ENCODE results near the gene SNTG2. TPM values are rescaled to one million over a fixed set of nuclear protein-coding genes. Genes with fewer than 3 reads are reported as not detected.

Gene SNTG2
- total and polyA plus RNA-seq, 12 donors = 0.26 to 4.3 (median 0.72) TPM; not detected in 1

DNA sequence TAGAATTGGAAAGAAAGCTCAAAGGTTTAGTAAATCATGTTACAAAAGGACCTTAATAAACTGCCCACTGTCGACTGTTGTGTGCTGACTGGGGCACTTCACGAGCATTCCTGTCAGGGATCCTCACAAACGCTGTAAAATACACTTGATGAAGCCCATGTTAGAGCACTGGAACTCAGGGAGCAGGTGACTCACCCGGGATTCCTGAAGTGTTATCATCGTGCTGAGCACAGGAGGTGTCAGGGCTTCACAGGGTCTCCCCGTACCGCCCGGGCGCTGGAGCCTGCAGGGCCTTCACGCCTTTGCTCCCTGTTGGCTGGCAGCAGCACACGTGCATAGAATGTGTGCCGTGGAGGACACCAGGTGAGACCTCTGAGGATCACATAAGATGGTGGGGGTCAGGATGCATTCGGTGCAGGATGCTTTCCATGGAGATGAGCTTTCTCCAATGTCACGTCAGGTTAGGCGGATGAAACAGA, 187.3 kb downstream of the SNTG2 start:
- H3K4me3 ChIP-seq = no peak overlapping the region
- H3K9me3 ChIP-seq (replicated peaks in 1 of 3) = no peaks in the 10 kb centered on the region
- H3K27ac ChIP-seq = no peak overlapping the region
- no peaks in the 10 kb centered on the region for H3K27me3 ChIP-seq
- no peaks in the 10 kb centered on the region for H3K36me3 ChIP-seq (replicated peaks in 1 of 2)
- 62 to 71% (median 68%) methylated on average over 10 to 15 of the region's 15 CpGs for WGBS, 4 donors
- intact Hi-C loops (cut with DNase I) = no loop called here
- no peak for DNase-seq
- no peaks in the 10 kb centered on the region for H3K4me1 ChIP-seq (replicated peaks in 1 of 2)
- TF ChIP-seq POLR2A (IDR thresholded peaks at IDR 0.05) = no peak
- TF ChIP-seq, protein P1, sequence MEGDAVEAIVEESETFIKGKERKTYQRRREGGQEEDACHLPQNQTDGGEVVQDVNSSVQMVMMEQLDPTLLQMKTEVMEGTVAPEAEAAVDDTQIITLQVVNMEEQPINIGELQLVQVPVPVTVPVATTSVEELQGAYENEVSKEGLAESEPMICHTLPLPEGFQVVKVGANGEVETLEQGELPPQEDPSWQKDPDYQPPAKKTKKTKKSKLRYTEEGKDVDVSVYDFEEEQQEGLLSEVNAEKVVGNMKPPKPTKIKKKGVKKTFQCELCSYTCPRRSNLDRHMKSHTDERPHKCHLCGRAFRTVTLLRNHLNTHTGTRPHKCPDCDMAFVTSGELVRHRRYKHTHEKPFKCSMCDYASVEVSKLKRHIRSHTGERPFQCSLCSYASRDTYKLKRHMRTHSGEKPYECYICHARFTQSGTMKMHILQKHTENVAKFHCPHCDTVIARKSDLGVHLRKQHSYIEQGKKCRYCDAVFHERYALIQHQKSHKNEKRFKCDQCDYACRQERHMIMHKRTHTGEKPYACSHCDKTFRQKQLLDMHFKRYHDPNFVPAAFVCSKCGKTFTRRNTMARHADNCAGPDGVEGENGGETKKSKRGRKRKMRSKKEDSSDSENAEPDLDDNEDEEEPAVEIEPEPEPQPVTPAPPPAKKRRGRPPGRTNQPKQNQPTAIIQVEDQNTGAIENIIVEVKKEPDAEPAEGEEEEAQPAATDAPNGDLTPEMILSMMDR (IDR thresholded peaks at IDR 0.05) = no peak

DNA sequence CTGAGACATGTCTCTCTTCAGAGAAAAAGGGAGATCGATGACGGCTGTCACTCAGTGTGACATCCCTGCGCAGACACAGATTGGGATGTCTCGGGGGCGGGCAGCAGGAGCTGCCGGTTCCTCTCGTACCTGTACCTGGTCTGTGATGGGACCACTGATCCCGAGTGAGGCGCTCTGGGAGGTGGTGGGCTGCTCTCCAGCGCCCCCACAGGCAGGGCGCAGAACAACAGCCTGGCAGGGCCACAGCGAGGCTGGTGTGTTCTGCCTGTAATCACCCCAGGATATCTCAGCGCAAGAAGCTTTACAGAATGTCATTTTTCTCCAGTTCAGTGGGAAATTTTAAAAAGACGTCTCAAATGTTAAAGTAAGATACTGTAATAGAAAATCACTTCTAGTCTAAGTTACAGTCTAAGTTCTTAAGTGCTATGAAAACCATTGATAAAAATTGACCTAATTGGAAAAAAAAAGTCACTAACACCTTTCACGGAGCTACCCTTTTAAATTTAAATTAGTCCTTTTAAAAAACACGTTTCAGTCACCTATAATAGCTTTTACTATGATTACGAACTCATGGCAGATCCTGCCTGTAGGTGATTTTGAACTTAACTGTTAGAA, 189.8 kb downstream of the SNTG2 start:
- no peak overlapping the region for H3K27ac ChIP-seq
- TF ChIP-seq, protein P1 (IDR thresholded peaks at IDR 0.05) = peak; percentile 48 to 87 (median 64)
- TF ChIP-seq POLR2A (IDR thresholded peaks at IDR 0.05) = no peak

DNA sequence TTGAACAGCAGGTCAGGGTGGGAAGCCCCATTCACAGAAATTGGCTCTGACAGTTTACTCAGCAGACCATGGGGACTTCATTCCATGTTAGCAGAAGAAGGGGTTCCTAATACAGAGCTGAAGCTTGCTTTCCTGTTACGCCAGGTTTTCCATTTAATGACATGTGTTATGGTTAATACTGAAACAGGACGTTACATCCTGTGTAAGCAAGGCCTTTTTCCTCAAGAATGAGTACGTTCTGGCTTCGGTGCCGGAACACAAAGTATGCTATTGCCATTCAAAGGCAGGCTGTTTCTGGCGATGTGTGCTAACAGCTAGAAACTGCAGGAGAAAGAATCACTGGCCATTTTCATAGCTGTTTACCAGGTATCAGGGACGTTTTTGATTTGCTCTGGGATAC, 190.4 kb downstream of the SNTG2 start:
- TF ChIP-seq, protein P1 (IDR thresholded peaks at IDR 0.05) = no peak
- TF ChIP-seq POLR2A (IDR thresholded peaks at IDR 0.05) = no peak

More for the DNA sequence above, 189.8 kb downstream of the SNTG2 start:
- Histone ChIP-seq H3K27me3 (no peaks in the 10 kb centered on the region), H3K4me1 (replicated peaks in 1 of 2) (no peaks in the 10 kb centered on the region), H3K4me3 (no peak overlapping the region), H3K36me3 (replicated peaks in 1 of 2) (no peaks in the 10 kb centered on the region), H3K9me3 (replicated peaks in 1 of 3) (no peaks in the 10 kb centered on the region)
- 32 to 39% (median 32%) methylated on average over 11 to 17 of the region's 17 CpGs for WGBS, 4 donors
- DNase-seq = peak in 4 of 7 donors; percentile 21 to 36 (median 28)
- intact Hi-C loops (cut with DNase I) = no loop called here

DNA sequence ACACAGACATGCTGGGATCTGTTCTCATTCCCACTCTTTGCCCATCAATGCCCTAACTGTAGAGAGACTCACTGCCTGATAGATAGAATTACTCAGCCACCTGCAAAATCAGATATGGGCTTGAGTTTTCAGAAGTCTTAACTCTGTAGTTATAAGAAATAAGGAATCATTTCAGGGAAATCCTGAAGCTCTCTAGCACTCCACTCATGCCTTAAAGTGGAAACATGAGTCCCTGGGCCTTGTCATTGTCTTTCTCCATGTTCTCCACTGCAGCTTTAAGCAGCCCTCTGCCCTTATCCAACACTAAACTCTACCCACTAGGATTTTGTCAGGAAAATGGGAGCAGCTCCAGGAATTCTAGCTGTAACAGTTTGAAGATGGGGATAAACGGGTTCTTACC, 192.5 kb downstream of the SNTG2 start:
- Histone ChIP-seq H3K4me3 (no peak overlapping the region), H3K36me3 (replicated peaks in 1 of 2) (no peaks in the 10 kb centered on the region), H3K9me3 (replicated peaks in 1 of 3) (no peaks in the 10 kb centered on the region), H3K27me3 (no peaks in the 10 kb centered on the region), H3K4me1 (replicated peaks in 1 of 2) (no peaks in the 10 kb centered on the region), H3K27ac (no peak overlapping the region)
- TF ChIP-seq POLR2A (IDR thresholded peaks at IDR 0.05) = no peak
- TF ChIP-seq, protein P1 (IDR thresholded peaks at IDR 0.05) = no peak
- 77 to 100% (median 78%) methylated on average over 1 of the region's 1 CpG for WGBS, 4 donors
- intact Hi-C loops (cut with DNase I) = no loop called here
- DNase-seq = no peak

More for the DNA sequence above, 190.4 kb downstream of the SNTG2 start:
- intact Hi-C loops (cut with DNase I) = no loop called here
- no peaks in the 10 kb centered on the region for H3K4me1 ChIP-seq (replicated peaks in 1 of 2)
- H3K27ac ChIP-seq = no peak overlapping the region
- no peak overlapping the region for H3K4me3 ChIP-seq
- no peaks in the 10 kb centered on the region for H3K27me3 ChIP-seq
- no peaks in the 10 kb centered on the region for H3K36me3 ChIP-seq (replicated peaks in 1 of 2)
- WGBS, 4 donors = 69 to 82% (median 77%) methylated on average over 7 of the region's 7 CpGs
- H3K9me3 ChIP-seq (replicated peaks in 1 of 3) = no peaks in the 10 kb centered on the region
- no peak for DNase-seq
